Measurements from ENCODE around the gene MUSTN1. TPM values are rescaled to one million over a fixed set of nuclear protein-coding genes. Genes with fewer than 3 reads are reported as not detected.

Gene MUSTN1
- polyA plus RNA-seq, 12 donors = 49.5 to 199 (median 120) TPM; not detected in 1

- no peak for DNase-seq
These were observed 46.9 kb downstream of the MUSTN1 start for GRCh38 chr3:52787672-52788625.

- no peak for DNase-seq
These were observed 47.6 kb downstream of the MUSTN1 start for GRCh38 chr3:52787246-52787645.

- no peak for DNase-seq
These were observed 48.2 kb downstream of the MUSTN1 start for GRCh38 chr3:52786330-52787215.

GRCh38 chr3:52784931-52785590 is 49.8 kb downstream of the MUSTN1 start:
- no peak for DNase-seq

GRCh38 chr3:52784021-52784621 is 50.7 kb downstream of the MUSTN1 start:
- DNase-seq = no peak

GRCh38 chr3:52783211-52783555 is 51.6 kb downstream of the MUSTN1 start:
- DNase-seq = no peak

Other genes starting within 250 kb of the MUSTN1 start
- 10 to 100 TPM in 11 of 12 donors, not detected in 1; 30.0 to 58.2 (median 51.9) TPM for gene PBRM1, start 149.1 kb downstream of the MUSTN1 start, polyA plus RNA-seq (ENCODE audit: insufficient read length in 12 of 12)
- 100 to 1,000 TPM in 4 of 12 donors, 10 to 100 TPM in 7, not detected in 1; 65.3 to 150 (median 96.6) TPM for gene GNL3, start 149.0 kb downstream of the MUSTN1 start, polyA plus RNA-seq (ENCODE audit: insufficient read length in 12 of 12)
- 100 to 1,000 TPM in 3 of 12 donors, 10 to 100 TPM in 8, not detected in 1; 70.9 to 118 (median 81.5) TPM for gene GLT8D1, start 129.2 kb downstream of the MUSTN1 start, polyA plus RNA-seq (ENCODE audit: insufficient read length in 12 of 12)
- 100 to 1,000 TPM in 2 of 12 donors, 10 to 100 TPM in 9, not detected in 1; 75.6 to 111 (median 89.1) TPM for gene SPCS1, start 128.9 kb downstream of the MUSTN1 start, polyA plus RNA-seq (ENCODE audit: insufficient read length in 12 of 12)
- 10 to 100 TPM in 8 of 12 donors, 1 to 10 TPM in 3, not detected in 1; 8.7 to 17.8 (median 11.3) TPM for gene NEK4, start 64.1 kb downstream of the MUSTN1 start, polyA plus RNA-seq (ENCODE audit: insufficient read length in 12 of 12)
- 1 to 10 TPM in 2 of 12 donors, under 1 TPM in 3, not detected in 7; 0.34 to 5.0 (median 0.47) TPM for gene ITIH1, start 57.4 kb downstream of the MUSTN1 start, polyA plus RNA-seq (ENCODE audit: insufficient read length in 12 of 12)
- gene ITIH3, start 40.2 kb downstream of the MUSTN1 start, polyA plus RNA-seq (ENCODE audit: insufficient read length in 12 of 12) = 1 to 10 TPM in 9 of 12 donors, under 1 TPM in 1, not detected in 2; 0.31 to 3.8 (median 1.7) TPM
- gene ITIH4, start 4.3 kb downstream of the MUSTN1 start, polyA plus RNA-seq (ENCODE audit: insufficient read length in 12 of 12) = 10 to 100 TPM in 9 of 12 donors, 1 to 10 TPM in 2, not detected in 1; 8.0 to 42.4 (median 29.6) TPM
- gene STIMATE, start 62.5 kb upstream of the MUSTN1 start, polyA plus RNA-seq (ENCODE audit: insufficient read length in 12 of 12) = 10 to 100 TPM in 3 of 12 donors, 1 to 10 TPM in 8, not detected in 1; 6.2 to 19.1 (median 8.3) TPM
- gene SFMBT1, start 211.1 kb upstream of the MUSTN1 start, polyA plus RNA-seq (ENCODE audit: insufficient read length in 12 of 12) = 10 to 100 TPM in 1 of 12 donors, 1 to 10 TPM in 10, not detected in 1; 6.2 to 37.5 (median 7.5) TPM

All from muscle of arm (tissue), 12 donors.